SU-DHL-6 (cell line): ENCODE results near the gene TAX1BP1.

Source experiments
- EZH2phosphoT487 ChIP-seq: fragments of 200-600 bp; sonication (generic), shearing (Covaris generic); conservative IDR thresholded peaks from 2 replicates; pipeline ENCODE4 v1.6.1; 2018; ENCODE audit warnings: mild to moderate bottlenecking, antibody characterized with exemption, low read length, moderate library complexity, mixed read lengths
- TF ChIP-seq, protein P1 (sequence below): fragments of 200-600 bp; sonication (generic); IDR thresholded peaks from one replicate; pipeline ENCODE4 v1.5.1; 2017; ENCODE audit warnings: antibody characterized with exemption, mild to moderate bottlenecking, low read length, moderate library complexity; ENCODE audit not compliant: insufficient read depth, poor library complexity, severe bottlenecking

DNA sequence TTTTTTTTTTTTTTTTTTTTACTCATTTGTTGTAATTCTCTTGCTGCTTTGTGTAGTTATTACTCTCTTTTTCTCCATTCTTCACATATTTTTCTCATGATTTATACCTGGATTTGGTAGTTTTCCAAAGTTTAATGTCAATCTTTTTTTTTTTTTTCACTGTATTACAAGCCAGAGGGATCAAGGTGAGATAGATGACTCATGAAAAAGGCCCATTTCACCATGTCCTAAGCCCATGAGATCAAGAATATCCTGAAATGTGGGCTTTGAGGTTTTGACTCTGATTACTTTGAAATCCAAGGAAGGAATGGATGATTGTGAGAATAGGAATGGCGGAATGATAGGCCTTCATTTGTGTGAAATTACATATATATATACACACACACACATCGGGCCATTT lies 31.1 kb downstream of the TAX1BP1 start:
- TF ChIP-seq, protein P1, sequence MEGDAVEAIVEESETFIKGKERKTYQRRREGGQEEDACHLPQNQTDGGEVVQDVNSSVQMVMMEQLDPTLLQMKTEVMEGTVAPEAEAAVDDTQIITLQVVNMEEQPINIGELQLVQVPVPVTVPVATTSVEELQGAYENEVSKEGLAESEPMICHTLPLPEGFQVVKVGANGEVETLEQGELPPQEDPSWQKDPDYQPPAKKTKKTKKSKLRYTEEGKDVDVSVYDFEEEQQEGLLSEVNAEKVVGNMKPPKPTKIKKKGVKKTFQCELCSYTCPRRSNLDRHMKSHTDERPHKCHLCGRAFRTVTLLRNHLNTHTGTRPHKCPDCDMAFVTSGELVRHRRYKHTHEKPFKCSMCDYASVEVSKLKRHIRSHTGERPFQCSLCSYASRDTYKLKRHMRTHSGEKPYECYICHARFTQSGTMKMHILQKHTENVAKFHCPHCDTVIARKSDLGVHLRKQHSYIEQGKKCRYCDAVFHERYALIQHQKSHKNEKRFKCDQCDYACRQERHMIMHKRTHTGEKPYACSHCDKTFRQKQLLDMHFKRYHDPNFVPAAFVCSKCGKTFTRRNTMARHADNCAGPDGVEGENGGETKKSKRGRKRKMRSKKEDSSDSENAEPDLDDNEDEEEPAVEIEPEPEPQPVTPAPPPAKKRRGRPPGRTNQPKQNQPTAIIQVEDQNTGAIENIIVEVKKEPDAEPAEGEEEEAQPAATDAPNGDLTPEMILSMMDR, result no peak
- TF ChIP-seq EZH2phosphoT487, result no peak
